Right lobe of liver (tissue), 4 donors: ENCODE results near the gene TPPP3.
A peak's percentile ranks its signal among the peaks of the same experiment; 100 is the strongest.

ENCODE experiments used
- CTCF ChIP-seq, 4 donors: fragments of 200-600 bp in 3 of 4; fragments of 450-650 bp in 1 of 4; IDR thresholded peaks; one replicate each; pipeline versions ENCODE4 v1.5.1 to v1.8.0; 2016 to 2022; ENCODE audit warnings: antibody characterized with exemption in 4 of 4, mild to moderate bottlenecking in 2 of 4
- POLR2A ChIP-seq: fragments of 450-650 bp; IDR thresholded peaks from one replicate; pipeline ENCODE4 v1.6.1; 2017; ENCODE audit warnings: antibody characterized with exemption, mild to moderate bottlenecking
- donor health status: DM: no; HTN: no; CAD: no.
- donor health status: DM: no; HTN: no; CAD: no.
- donor health status: DM: no; HTN: yes; CAD: no.

DNA sequence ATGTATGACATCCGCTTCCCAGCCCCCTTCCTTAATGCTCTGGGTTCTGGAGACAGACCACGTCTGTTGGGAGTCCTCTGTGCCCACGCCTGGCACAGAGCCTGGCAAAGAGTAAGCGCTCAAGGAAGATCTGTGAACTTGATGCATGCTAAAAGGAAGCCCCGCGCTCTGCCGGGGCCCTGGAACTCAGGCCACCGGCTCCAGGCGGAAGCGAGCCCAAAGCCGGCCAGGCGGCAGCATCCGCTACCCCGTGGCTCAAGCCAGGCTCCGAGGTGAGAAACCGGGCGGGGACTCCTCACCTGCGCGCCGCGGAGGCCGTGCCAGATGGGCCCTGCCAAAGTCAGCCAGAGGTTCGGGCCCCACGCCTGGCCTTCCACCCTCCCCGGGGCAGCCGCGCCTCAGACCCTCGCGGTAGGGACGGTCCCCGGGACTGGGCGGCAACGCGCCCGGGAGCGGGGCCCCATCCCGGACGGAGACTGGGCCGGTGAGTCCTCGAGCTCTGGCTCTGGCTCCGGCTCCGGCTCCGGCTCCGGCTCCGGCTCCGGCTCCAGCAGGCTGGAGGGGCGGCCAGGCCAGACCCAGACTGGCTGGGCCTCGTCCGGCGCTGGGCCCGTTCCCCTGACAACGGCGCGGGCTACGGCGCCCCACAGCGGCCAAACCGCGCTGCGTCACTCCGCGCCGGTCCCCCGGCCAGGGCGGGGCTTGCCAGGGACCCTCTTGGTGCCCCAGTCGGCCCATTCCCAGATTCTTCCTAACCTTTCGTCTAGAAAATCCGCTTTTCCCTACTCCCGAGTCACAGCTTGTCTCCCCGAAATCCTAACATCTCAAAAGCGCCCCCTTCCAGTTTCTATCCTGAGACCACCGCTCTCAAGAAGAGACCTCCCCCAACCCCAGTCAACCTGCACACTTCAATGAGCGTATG, 22.8 kb upstream of the TPPP3 start, which contains the start of gene ZDHHC1:
- TF ChIP-seq CTCF (IDR thresholded peaks at IDR 0.05) (peak; percentile 44 to 72 (median 57)), POLR2A (no peak)
